NCI-H146 treated with DMSO at 0.1 percent for 48 hours (cell line): ENCODE results near the gene NLGN4Y.

Experiments used
- DNase-seq: peaks from one replicate; lab custom pipeline; 2025; ENCODE audit not compliant: unreplicated experiment; lab: John Stamatoyannopoulos, UW

NLGN4Y gene

GRCh38 chrY:14524272-14525231 lies at the start of gene NLGN4Y:
TSS of gene NLGN4Y (plus strand) at chrY:14524529. CDS start at chrY:14622120, 97,591 bp downstream.
- DNase-seq, result no peak

- DNase-seq, result no peak
Observed at GRCh38 chrY:14485935-14486334, 38.4 kb upstream of the NLGN4Y start.

GRCh38 chrY:14490226-14490625 lies 34.1 kb upstream of the NLGN4Y start:
- DNase-seq, result no peak

GRCh38 chrY:14498071-14498470 lies 26.3 kb upstream of the NLGN4Y start:
- DNase-seq, result no peak

GRCh38 chrY:14504592-14504991 lies 19.7 kb upstream of the NLGN4Y start:
- no peak for DNase-seq

GRCh38 chrY:14522379-14522950 lies 1.9 kb upstream of the NLGN4Y start:
- DNase-seq, result no peak

- DNase-seq, result no peak
Observed at GRCh38 chrY:14523491-14524271, 648 bp upstream of the NLGN4Y start.

GRCh38 chrY:14525315-14525714 lies 986 bp downstream of the NLGN4Y start:
- DNase-seq, result no peak

- DNase-seq, result no peak
Observed at GRCh38 chrY:14528361-14528760, 4.0 kb downstream of the NLGN4Y start.

- no peak for DNase-seq
Observed at GRCh38 chrY:14536703-14537102, 12.4 kb downstream of the NLGN4Y start.

GRCh38 chrY:14543506-14543905 lies 19.2 kb downstream of the NLGN4Y start:
- no peak for DNase-seq

GRCh38 chrY:14581294-14581693 lies 57.0 kb downstream of the NLGN4Y start:
- no peak for DNase-seq

- no peak for DNase-seq
Observed at GRCh38 chrY:14586725-14587124, 62.4 kb downstream of the NLGN4Y start.

- DNase-seq, result no peak
Observed at GRCh38 chrY:14601372-14601771, 77.0 kb downstream of the NLGN4Y start.

- DNase-seq, result no peak
Observed at GRCh38 chrY:14617625-14618024, 93.3 kb downstream of the NLGN4Y start.

- no peak for DNase-seq
Observed at GRCh38 chrY:14618513-14618912, 94.2 kb downstream of the NLGN4Y start.

GRCh38 chrY:14628208-14628607 lies 103.9 kb downstream of the NLGN4Y start:
- no peak for DNase-seq

- no peak for DNase-seq
Observed at GRCh38 chrY:14631676-14632075, 107.3 kb downstream of the NLGN4Y start.

GRCh38 chrY:14633718-14634117 lies 109.4 kb downstream of the NLGN4Y start:
- DNase-seq, result no peak

- no peak for DNase-seq
Observed at GRCh38 chrY:14634954-14635353, 110.6 kb downstream of the NLGN4Y start.

- DNase-seq, result no peak
Observed at GRCh38 chrY:14637551-14637950, 113.2 kb downstream of the NLGN4Y start.

- no peak for DNase-seq
Observed at GRCh38 chrY:14641853-14642252, 117.5 kb downstream of the NLGN4Y start.
